Calu3 (cell line): ENCODE results near the gene RMRP. TPM values are rescaled to one million over a fixed set of nuclear protein-coding genes. Genes with fewer than 3 reads are reported as not detected.
"Not testable (repeated sequence)": the region's sequence is repeated elsewhere in the genome, so short reads cannot be mapped to it uniquely, and the experiment has no call there.

Experiments used
- BruUV-seq: library from RNA; stranded (reverse); fragments of 400-500 nt; replicated peaks from 2 replicates; lab custom pipeline; 2021; lab: Mats Ljungman, UMichigan
- CTCF ChIA-PET: fragments of 300-600 bp; sonication (Branson Sonifier 250); formaldehyde crosslinking; loops from one replicate; lab custom pipeline; 2022; ENCODE audit warnings: antibody characterized with exemption; lab: Charles Lee
- DNase-seq: peaks from one replicate; pipeline ENCODE4 v3.0.0; 2022
- H3K27ac Mint-ChIP-seq: one replicate; pipeline ENCODE4 v1.8.0; 2022; ENCODE audit warnings: mixed read lengths; ENCODE audit not compliant: unreplicated experiment
- H3K27me3 Mint-ChIP-seq: one replicate; pipeline ENCODE4 v1.8.0; 2022; ENCODE audit warnings: mixed read lengths; ENCODE audit not compliant: unreplicated experiment
- H3K36me3 Mint-ChIP-seq: one replicate; pipeline ENCODE4 v1.8.0; 2022; ENCODE audit warnings: mild to moderate bottlenecking, moderate library complexity, mixed read lengths; ENCODE audit not compliant: insufficient read depth, unreplicated experiment
- H3K4me1 Mint-ChIP-seq: one replicate; pipeline ENCODE4 v1.8.0; 2022; ENCODE audit warnings: mild to moderate bottlenecking, low read depth, mixed read lengths; ENCODE audit not compliant: unreplicated experiment
- H3K4me3 Mint-ChIP-seq: one replicate; pipeline ENCODE4 v1.8.0; 2022; ENCODE audit warnings: mild to moderate bottlenecking, low read depth, moderate library complexity, mixed read lengths; ENCODE audit not compliant: unreplicated experiment
- H3K9me3 Mint-ChIP-seq: one replicate; pipeline ENCODE4 v1.8.0; 2022; ENCODE audit warnings: low read depth, mixed read lengths; ENCODE audit not compliant: unreplicated experiment
- CTCF ChIP-seq: fragments of 200-600 bp; IDR thresholded peaks from one replicate; pipeline ENCODE4 v1.8.0; 2022; ENCODE audit warnings: antibody characterized with exemption; ENCODE audit not compliant: unreplicated experiment
- intact Hi-C: fragments of 100-400 bp; cut with micrococcal nuclease; formaldehyde crosslinking; loops from one replicate; pipeline ENCODE4 v1.10.0; 2022; ENCODE audit not compliant: unreplicated experiment
- total RNA-seq: library from RNA; stranded (reverse); gene quantifications from 2 replicates; pipeline ENCODE4 v1.2.3, GENCODE V29; 2022

Gene RMRP
- total RNA-seq, 1 experiment from 2014 or later = 8,471 TPM

GRCh38 chr9:35643046-35643445, 14.8 kb downstream of the RMRP start:
- H3K27ac Mint-ChIP-seq = no peak overlapping the region
- no peak for TF ChIP-seq CTCF
- intact Hi-C loops = no loop called here
- CTCF ChIA-PET = no interaction called here
- H3K4me3 Mint-ChIP-seq = no peak overlapping the region
- peaks cover 15% of the 10 kb centered on the region for H3K27me3 Mint-ChIP-seq
- BruUV-seq = no TSS peak
- H3K9me3 Mint-ChIP-seq = peaks cover 2% of the 10 kb centered on the region
- DNase-seq = no peak
- peaks cover 17% of the 10 kb centered on the region for H3K36me3 Mint-ChIP-seq
- H3K4me1 Mint-ChIP-seq = peaks cover 7% of the 10 kb centered on the region

GRCh38 chr9:35641478-35641877, 16.3 kb downstream of the RMRP start:
- BruUV-seq = not testable (repeated sequence)

GRCh38 chr9:35640431-35640830, 17.4 kb downstream of the RMRP start:
- DNase-seq, H3K4me1 Mint-ChIP-seq, H3K36me3 Mint-ChIP-seq, H3K9me3 Mint-ChIP-seq, CTCF ChIA-PET, H3K27ac Mint-ChIP-seq, intact Hi-C loops, H3K4me3 Mint-ChIP-seq, BruUV-seq: not testable (repeated sequence)
- H3K27me3 Mint-ChIP-seq = peaks cover 20% of the 10 kb centered on the region

More at GRCh38 chr9:35641478-35641877, 16.3 kb downstream of the RMRP start:
- H3K4me1 Mint-ChIP-seq, H3K9me3 Mint-ChIP-seq, H3K27ac Mint-ChIP-seq, CTCF ChIA-PET, intact Hi-C loops, H3K4me3 Mint-ChIP-seq, DNase-seq: not testable (repeated sequence)
- peaks cover 11% of the 10 kb centered on the region for H3K36me3 Mint-ChIP-seq
- H3K27me3 Mint-ChIP-seq = peaks cover 19% of the 10 kb centered on the region

DNA sequence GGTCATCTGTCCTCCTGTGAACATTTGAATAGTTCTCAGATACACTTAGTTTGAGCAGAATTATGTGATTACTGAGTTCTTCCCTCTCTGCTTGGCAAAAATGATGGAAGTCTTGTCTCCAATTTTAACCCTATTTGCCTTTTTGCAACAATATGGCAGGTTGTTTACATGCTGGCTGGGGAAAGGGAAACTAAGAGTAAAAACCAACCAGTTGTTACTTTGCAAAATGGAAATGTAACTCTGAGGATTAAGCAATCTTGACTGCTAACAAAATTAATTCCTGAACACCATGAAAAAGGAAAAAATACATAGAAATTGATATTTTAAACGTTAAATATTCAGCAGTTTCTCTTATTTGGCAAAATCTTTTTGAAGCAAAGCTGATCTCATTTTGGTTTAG, 18.2 kb downstream of the RMRP start:
- Mint-ChIP-seq H3K27me3 (peaks cover 20% of the 10 kb centered on the region), H3K4me1 (no peaks in the 10 kb centered on the region), H3K27ac (no peak overlapping the region), H3K4me3 (no peak overlapping the region), H3K36me3 (peaks cover 5% of the 10 kb centered on the region), H3K9me3 (peaks cover 2% of the 10 kb centered on the region)
- no peak for DNase-seq
- CTCF ChIA-PET = no interaction called here
- intact Hi-C loops = no loop called here
- no peak for TF ChIP-seq CTCF
- no TSS peak for BruUV-seq

GRCh38 chr9:35639225-35639624, 18.6 kb downstream of the RMRP start:
- intact Hi-C loops, H3K9me3 Mint-ChIP-seq, H3K36me3 Mint-ChIP-seq, CTCF ChIA-PET, H3K27ac Mint-ChIP-seq, H3K4me3 Mint-ChIP-seq, H3K4me1 Mint-ChIP-seq, BruUV-seq, DNase-seq: not testable (repeated sequence)
- peaks cover 20% of the 10 kb centered on the region for H3K27me3 Mint-ChIP-seq

GRCh38 chr9:35638751-35639150, 19.1 kb downstream of the RMRP start:
- CTCF ChIA-PET = not testable (repeated sequence)

GRCh38 chr9:35637427-35637955, 20.3 kb downstream of the RMRP start:
- intact Hi-C loops, H3K36me3 Mint-ChIP-seq, DNase-seq, H3K9me3 Mint-ChIP-seq, H3K27ac Mint-ChIP-seq, H3K4me1 Mint-ChIP-seq, CTCF ChIA-PET, H3K4me3 Mint-ChIP-seq, BruUV-seq: not testable (repeated sequence)
- peaks cover 20% of the 10 kb centered on the region for H3K27me3 Mint-ChIP-seq

More at GRCh38 chr9:35638751-35639150, 19.1 kb downstream of the RMRP start:
- BruUV-seq, DNase-seq, H3K4me1 Mint-ChIP-seq, H3K4me3 Mint-ChIP-seq, H3K27ac Mint-ChIP-seq, H3K9me3 Mint-ChIP-seq, H3K36me3 Mint-ChIP-seq, intact Hi-C loops: not testable (repeated sequence)
- peaks cover 20% of the 10 kb centered on the region for H3K27me3 Mint-ChIP-seq

- H3K9me3 Mint-ChIP-seq, CTCF ChIA-PET, DNase-seq, H3K4me1 Mint-ChIP-seq, H3K4me3 Mint-ChIP-seq, H3K27ac Mint-ChIP-seq, H3K36me3 Mint-ChIP-seq, intact Hi-C loops, BruUV-seq: not testable (repeated sequence)
- H3K27me3 Mint-ChIP-seq = peaks cover 20% of the 10 kb centered on the region
Observed at GRCh38 chr9:35636877-35637246, 21.0 kb downstream of the RMRP start.
